ENCODE data around the gene GLA. TPM values are rescaled to one million over a fixed set of nuclear protein-coding genes. Genes with fewer than 3 reads are reported as not detected.

The GLA gene
- total RNA-seq, 1 experiment from 2014 or later: 63.6 TPM

GRCh38 chrX:101386542-101386885, 21.2 kb downstream of the GLA start:
- intact Hi-C loops (cut with micrococcal nuclease; ENCODE audit: unreplicated experiment): no loop called here
- H3K27me3 Mint-ChIP-seq (ENCODE audit: unreplicated experiment): peaks cover 26% of the 10 kb centered on the region
- no TSS peak for BruUV-seq (replicated peaks)

GRCh38 chrX:101385795-101386541, 21.8 kb downstream of the GLA start, which contains the start of gene BTK:
TSS of gene BTK (minus strand) at chrX:101386191. CDS start at chrX:101375284, 10,907 bp downstream.
- intact Hi-C loops (cut with micrococcal nuclease; ENCODE audit: unreplicated experiment): no loop called here
- CTCF ChIA-PET: no interaction called here
- DNase-seq: no peak
- H3K27me3 Mint-ChIP-seq (ENCODE audit: unreplicated experiment): peaks cover 26% of the 10 kb centered on the region
- H3K4me1 Mint-ChIP-seq (ENCODE audit: low read depth, unreplicated experiment): no peaks in the 10 kb centered on the region
- H3K4me3 Mint-ChIP-seq (ENCODE audit: low read depth, unreplicated experiment): no peak within 1 kb of the TSS
- no TSS peak for BruUV-seq (replicated peaks)
- H3K36me3 Mint-ChIP-seq (ENCODE audit: insufficient read depth, unreplicated experiment): peaks cover 7% of the 10 kb centered on the region
- H3K9me3 Mint-ChIP-seq (ENCODE audit: low read depth, unreplicated experiment): no peaks in the 10 kb centered on the region
- H3K27ac Mint-ChIP-seq (ENCODE audit: unreplicated experiment): no peak within 1 kb of the TSS
- TF ChIP-seq, protein P1, sequence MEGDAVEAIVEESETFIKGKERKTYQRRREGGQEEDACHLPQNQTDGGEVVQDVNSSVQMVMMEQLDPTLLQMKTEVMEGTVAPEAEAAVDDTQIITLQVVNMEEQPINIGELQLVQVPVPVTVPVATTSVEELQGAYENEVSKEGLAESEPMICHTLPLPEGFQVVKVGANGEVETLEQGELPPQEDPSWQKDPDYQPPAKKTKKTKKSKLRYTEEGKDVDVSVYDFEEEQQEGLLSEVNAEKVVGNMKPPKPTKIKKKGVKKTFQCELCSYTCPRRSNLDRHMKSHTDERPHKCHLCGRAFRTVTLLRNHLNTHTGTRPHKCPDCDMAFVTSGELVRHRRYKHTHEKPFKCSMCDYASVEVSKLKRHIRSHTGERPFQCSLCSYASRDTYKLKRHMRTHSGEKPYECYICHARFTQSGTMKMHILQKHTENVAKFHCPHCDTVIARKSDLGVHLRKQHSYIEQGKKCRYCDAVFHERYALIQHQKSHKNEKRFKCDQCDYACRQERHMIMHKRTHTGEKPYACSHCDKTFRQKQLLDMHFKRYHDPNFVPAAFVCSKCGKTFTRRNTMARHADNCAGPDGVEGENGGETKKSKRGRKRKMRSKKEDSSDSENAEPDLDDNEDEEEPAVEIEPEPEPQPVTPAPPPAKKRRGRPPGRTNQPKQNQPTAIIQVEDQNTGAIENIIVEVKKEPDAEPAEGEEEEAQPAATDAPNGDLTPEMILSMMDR (IDR thresholded peaks at IDR 0.05; ENCODE audit: unreplicated experiment): no peak

More at GRCh38 chrX:101386542-101386885, 21.2 kb downstream of the GLA start:
- DNase-seq: no peak
- Mint-ChIP-seq H3K9me3 (ENCODE audit: low read depth, unreplicated experiment) (no peaks in the 10 kb centered on the region), H3K4me3 (ENCODE audit: low read depth, unreplicated experiment) (no peak overlapping the region), H3K27ac (ENCODE audit: unreplicated experiment) (no peak overlapping the region), H3K36me3 (ENCODE audit: insufficient read depth, unreplicated experiment) (peaks cover 12% of the 10 kb centered on the region), H3K4me1 (ENCODE audit: low read depth, unreplicated experiment) (no peaks in the 10 kb centered on the region)
- TF ChIP-seq, protein P1 (IDR thresholded peaks at IDR 0.05; ENCODE audit: unreplicated experiment): no peak
- CTCF ChIA-PET: no interaction called here

DNA sequence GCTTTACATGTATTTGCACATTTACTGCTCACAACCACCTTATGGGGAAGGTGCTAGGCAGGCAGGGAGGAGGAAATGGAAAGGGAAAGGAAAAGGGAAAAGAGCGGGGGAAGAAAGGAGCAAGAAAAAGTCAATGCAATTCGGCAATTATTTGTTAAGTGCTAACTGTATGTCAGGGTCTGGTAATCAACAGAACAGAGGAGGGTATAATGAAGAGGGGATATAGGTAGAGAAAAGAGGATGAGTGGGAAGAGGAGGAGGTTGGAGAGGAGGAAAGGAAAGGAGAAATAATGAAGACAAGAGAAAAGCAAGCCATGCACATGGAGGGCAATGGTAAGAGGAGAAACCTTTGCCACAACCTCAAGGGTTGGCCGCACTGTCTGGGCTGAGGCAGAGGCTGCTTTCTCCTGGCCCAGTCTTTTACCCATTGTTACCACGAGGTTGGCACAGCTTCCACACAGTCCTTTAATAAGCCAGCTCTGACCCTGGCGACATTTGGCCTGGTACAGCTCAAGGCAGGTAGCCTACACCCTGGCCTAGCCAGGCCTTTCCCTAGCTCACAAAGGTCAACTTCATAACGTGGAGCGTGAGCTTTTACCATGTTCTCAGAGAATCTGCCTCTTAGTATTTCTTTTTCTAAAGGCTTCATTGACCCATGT, 22.6 kb downstream of the GLA start:
- TF ChIP-seq, protein P1 (IDR thresholded peaks at IDR 0.05; ENCODE audit: unreplicated experiment): no peak
- no peak overlapping the region for H3K4me3 Mint-ChIP-seq (ENCODE audit: low read depth, unreplicated experiment)
- peaks cover 26% of the 10 kb centered on the region for H3K27me3 Mint-ChIP-seq (ENCODE audit: unreplicated experiment)
- H3K4me1 Mint-ChIP-seq (ENCODE audit: low read depth, unreplicated experiment): no peaks in the 10 kb centered on the region
- CTCF ChIA-PET: no interaction called here
- no peak for DNase-seq
- H3K36me3 Mint-ChIP-seq (ENCODE audit: insufficient read depth, unreplicated experiment): no peaks in the 10 kb centered on the region
- intact Hi-C loops (cut with micrococcal nuclease; ENCODE audit: unreplicated experiment): no loop called here
- no peaks in the 10 kb centered on the region for H3K9me3 Mint-ChIP-seq (ENCODE audit: low read depth, unreplicated experiment)
- BruUV-seq (replicated peaks): no TSS peak
- no peak overlapping the region for H3K27ac Mint-ChIP-seq (ENCODE audit: unreplicated experiment)

- no peak for DNase-seq
- BruUV-seq (replicated peaks): no TSS peak
- intact Hi-C loops (cut with micrococcal nuclease; ENCODE audit: unreplicated experiment): no loop called here
- H3K27ac Mint-ChIP-seq (ENCODE audit: unreplicated experiment): no peak overlapping the region
- TF ChIP-seq, protein P1 (IDR thresholded peaks at IDR 0.05; ENCODE audit: unreplicated experiment): no peak
- CTCF ChIA-PET: interaction anchor here (0.6 to 0.7 kb wide), 2 partner anchors 76 to 1028 kb away, joined by 3 to 5 read pairs; no protein-coding TSS in a partner anchor
- H3K4me3 Mint-ChIP-seq (ENCODE audit: low read depth, unreplicated experiment): no peak overlapping the region
- no peaks in the 10 kb centered on the region for H3K36me3 Mint-ChIP-seq (ENCODE audit: insufficient read depth, unreplicated experiment)
- no peaks in the 10 kb centered on the region for H3K4me1 Mint-ChIP-seq (ENCODE audit: low read depth, unreplicated experiment)
- no peaks in the 10 kb centered on the region for H3K9me3 Mint-ChIP-seq (ENCODE audit: low read depth, unreplicated experiment)
- H3K27me3 Mint-ChIP-seq (ENCODE audit: unreplicated experiment): peaks cover 35% of the 10 kb centered on the region
Observed at GRCh38 chrX:101383679-101384205, 24.0 kb downstream of the GLA start.

Data from Calu3 (cell line).